ENCODE measurements around the gene ULBP1. TPM values are rescaled to one million over a fixed set of nuclear protein-coding genes. Genes with fewer than 3 reads are reported as not detected.
A peak's percentile ranks its signal among the peaks of the same experiment; 100 is the strongest.
"Not testable (repeated sequence)": the region's sequence is repeated elsewhere in the genome, so short reads cannot be mapped to it uniquely, and the experiment has no call there.

Gene ULBP1
- total and polyA plus RNA-seq, 2 donors = 0.19 to 0.68 TPM

- not testable (repeated sequence) for H3K36me3 ChIP-seq (ENCODE audit: control insufficient read depth in 2 of 2, insufficient read depth in 2 of 2, low read length in 1 of 2); H3K4me3 ChIP-seq (ENCODE audit: low read length in 2 of 2); DNase-seq (ENCODE audit: low read depth in 6 of 9, low spot score in 9 of 9); H3K9me3 ChIP-seq (ENCODE audit: control insufficient read depth in 2 of 2, insufficient read depth in 1 of 2, low read length in 1 of 2); H3K4me1 ChIP-seq (ENCODE audit: control insufficient read depth in 2 of 2, insufficient read depth in 2 of 2, low read length in 2 of 2); H3K27ac ChIP-seq (ENCODE audit: low read depth in 1 of 2, low read length in 1 of 2)
- H3K27me3 ChIP-seq (ENCODE audit: control insufficient read depth in 2 of 2, insufficient read depth in 1 of 2, low read length in 1 of 2) = peaks cover 29 to 87% of the 10 kb centered on the region in 2 donors
- 8% methylated on average over 46 of the region's 53 CpGs for WGBS
Measured at GRCh38 chr6:149954328-149954983, 9.3 kb upstream of the ULBP1 start.

GRCh38 chr6:149954984-149955653 is 8.6 kb upstream of the ULBP1 start:
- not testable (repeated sequence) for H3K36me3 ChIP-seq (ENCODE audit: control insufficient read depth in 2 of 2, insufficient read depth in 2 of 2, low read length in 1 of 2); H3K27ac ChIP-seq (ENCODE audit: low read depth in 1 of 2, low read length in 1 of 2); H3K9me3 ChIP-seq (ENCODE audit: control insufficient read depth in 2 of 2, insufficient read depth in 1 of 2, low read length in 1 of 2); H3K4me1 ChIP-seq (ENCODE audit: control insufficient read depth in 2 of 2, insufficient read depth in 2 of 2, low read length in 2 of 2); H3K4me3 ChIP-seq (ENCODE audit: low read length in 2 of 2); DNase-seq (ENCODE audit: low read depth in 6 of 9, low spot score in 9 of 9)
- H3K27me3 ChIP-seq (ENCODE audit: control insufficient read depth in 2 of 2, insufficient read depth in 1 of 2, low read length in 1 of 2) = peaks cover 29 to 87% of the 10 kb centered on the region in 2 donors
- WGBS = 11% methylated on average over 13 of the region's 21 CpGs

GRCh38 chr6:149955654-149956317 is 8.0 kb upstream of the ULBP1 start:
- H3K4me1 ChIP-seq (ENCODE audit: control insufficient read depth in 2 of 2, insufficient read depth in 2 of 2, low read length in 2 of 2); H3K36me3 ChIP-seq (ENCODE audit: control insufficient read depth in 2 of 2, insufficient read depth in 2 of 2, low read length in 1 of 2); H3K4me3 ChIP-seq (ENCODE audit: low read length in 2 of 2); DNase-seq (ENCODE audit: low read depth in 6 of 9, low spot score in 9 of 9); H3K27ac ChIP-seq (ENCODE audit: low read depth in 1 of 2, low read length in 1 of 2); H3K9me3 ChIP-seq (ENCODE audit: control insufficient read depth in 2 of 2, insufficient read depth in 1 of 2, low read length in 1 of 2): not testable (repeated sequence)
- 49% methylated on average over 7 of the region's 7 CpGs for WGBS
- H3K27me3 ChIP-seq (ENCODE audit: control insufficient read depth in 2 of 2, insufficient read depth in 1 of 2, low read length in 1 of 2) = peaks cover 29 to 87% of the 10 kb centered on the region in 2 donors

GRCh38 chr6:149958124-149958523 is 5.6 kb upstream of the ULBP1 start:
- not testable (repeated sequence) for DNase-seq (ENCODE audit: low read depth in 6 of 9, low spot score in 9 of 9); H3K4me1 ChIP-seq (ENCODE audit: control insufficient read depth in 2 of 2, insufficient read depth in 2 of 2, low read length in 2 of 2); H3K4me3 ChIP-seq (ENCODE audit: low read length in 2 of 2); H3K9me3 ChIP-seq (ENCODE audit: control insufficient read depth in 2 of 2, insufficient read depth in 1 of 2, low read length in 1 of 2); H3K36me3 ChIP-seq (ENCODE audit: control insufficient read depth in 2 of 2, insufficient read depth in 2 of 2, low read length in 1 of 2); H3K27ac ChIP-seq (ENCODE audit: low read depth in 1 of 2, low read length in 1 of 2)
- 59% methylated on average over 3 of the region's 3 CpGs for WGBS
- H3K27me3 ChIP-seq (ENCODE audit: control insufficient read depth in 2 of 2, insufficient read depth in 1 of 2, low read length in 1 of 2) = peaks cover 19 to 88% of the 10 kb centered on the region in 2 donors

- H3K4me1 ChIP-seq (ENCODE audit: control insufficient read depth in 2 of 2, insufficient read depth in 2 of 2, low read length in 2 of 2) = peaks cover 0 to 19% of the 10 kb centered on the region in 2 donors
- 91% methylated on average over 2 of the region's 4 CpGs for WGBS
- H3K36me3 ChIP-seq (ENCODE audit: control insufficient read depth in 2 of 2, insufficient read depth in 2 of 2, low read length in 1 of 2); H3K27ac ChIP-seq (ENCODE audit: low read depth in 1 of 2, low read length in 1 of 2); H3K4me3 ChIP-seq (ENCODE audit: low read length in 2 of 2); DNase-seq (ENCODE audit: low read depth in 6 of 9, low spot score in 9 of 9); H3K9me3 ChIP-seq (ENCODE audit: control insufficient read depth in 2 of 2, insufficient read depth in 1 of 2, low read length in 1 of 2): not testable (repeated sequence)
- H3K27me3 ChIP-seq (ENCODE audit: control insufficient read depth in 2 of 2, insufficient read depth in 1 of 2, low read length in 1 of 2) = peaks cover 23 to 93% of the 10 kb centered on the region in 2 donors
Measured at GRCh38 chr6:149959806-149960205, 3.9 kb upstream of the ULBP1 start.

- DNase-seq (ENCODE audit: low read depth in 6 of 9, low spot score in 9 of 9) = no peak
- WGBS = 87% methylated on average over 6 of the region's 6 CpGs
- no peak overlapping the region for H3K4me3 ChIP-seq (ENCODE audit: low read length in 2 of 2)
- H3K27me3 ChIP-seq (ENCODE audit: control insufficient read depth in 2 of 2, insufficient read depth in 1 of 2, low read length in 1 of 2) = peaks cover 24 to 93% of the 10 kb centered on the region in 2 donors
- H3K36me3 ChIP-seq (ENCODE audit: control insufficient read depth in 2 of 2, insufficient read depth in 2 of 2, low read length in 1 of 2) = no peaks in the 10 kb centered on the region
- peaks cover 0 to 26% of the 10 kb centered on the region in 2 donors for H3K4me1 ChIP-seq (ENCODE audit: control insufficient read depth in 2 of 2, insufficient read depth in 2 of 2, low read length in 2 of 2)
- H3K9me3 ChIP-seq (ENCODE audit: control insufficient read depth in 2 of 2, insufficient read depth in 1 of 2, low read length in 1 of 2) = peaks cover 0 to 1% of the 10 kb centered on the region in 2 donors
- no peak overlapping the region for H3K27ac ChIP-seq (ENCODE audit: low read depth in 1 of 2, low read length in 1 of 2)
Measured at GRCh38 chr6:149960488-149960887, 3.3 kb upstream of the ULBP1 start.

- Histone ChIP-seq H3K4me3 (ENCODE audit: low read length in 2 of 2) (no peak overlapping the region), H3K36me3 (ENCODE audit: control insufficient read depth in 2 of 2, insufficient read depth in 2 of 2, low read length in 1 of 2) (no peaks in the 10 kb centered on the region), H3K27ac (ENCODE audit: low read depth in 1 of 2, low read length in 1 of 2) (no peak overlapping the region), H3K9me3 (ENCODE audit: control insufficient read depth in 2 of 2, insufficient read depth in 1 of 2, low read length in 1 of 2) (peaks cover 0 to 1% of the 10 kb centered on the region in 2 donors), H3K4me1 (ENCODE audit: control insufficient read depth in 2 of 2, insufficient read depth in 2 of 2, low read length in 2 of 2) (peaks cover 0 to 27% of the 10 kb centered on the region in 2 donors), H3K27me3 (ENCODE audit: control insufficient read depth in 2 of 2, insufficient read depth in 1 of 2, low read length in 1 of 2) (peaks cover 29 to 95% of the 10 kb centered on the region in 2 donors)
- peak in 2 of 9 donors; percentile 40 to 68 for DNase-seq (ENCODE audit: low read depth in 6 of 9, low spot score in 9 of 9)
- 68% methylated on average over 6 of the region's 6 CpGs for WGBS
Measured at GRCh38 chr6:149961728-149962425, 1.9 kb upstream of the ULBP1 start.

- Histone ChIP-seq H3K36me3 (ENCODE audit: control insufficient read depth in 2 of 2, insufficient read depth in 2 of 2, low read length in 1 of 2) (no peaks in the 10 kb centered on the region), H3K4me3 (ENCODE audit: low read length in 2 of 2) (no peak overlapping the region), H3K27ac (ENCODE audit: low read depth in 1 of 2, low read length in 1 of 2) (no peak overlapping the region), H3K27me3 (ENCODE audit: control insufficient read depth in 2 of 2, insufficient read depth in 1 of 2, low read length in 1 of 2) (peaks cover 30 to 95% of the 10 kb centered on the region in 2 donors), H3K9me3 (ENCODE audit: control insufficient read depth in 2 of 2, insufficient read depth in 1 of 2, low read length in 1 of 2) (peaks cover 0 to 1% of the 10 kb centered on the region in 2 donors), H3K4me1 (ENCODE audit: control insufficient read depth in 2 of 2, insufficient read depth in 2 of 2, low read length in 2 of 2) (peaks cover 0 to 27% of the 10 kb centered on the region in 2 donors)
- WGBS = 87% methylated on average over 7 of the region's 7 CpGs
- DNase-seq (ENCODE audit: low read depth in 6 of 9, low spot score in 9 of 9) = no peak
Measured at GRCh38 chr6:149962461-149963211, 1.1 kb upstream of the ULBP1 start.
